ENCODE measurements around the gene EVI2B. TPM values are rescaled to one million over a fixed set of nuclear protein-coding genes. Genes with fewer than 3 reads are reported as not detected.

Gene EVI2B
- polyA plus RNA-seq, 3 donors, result 166 to 267 (median 262) TPM

DNA sequence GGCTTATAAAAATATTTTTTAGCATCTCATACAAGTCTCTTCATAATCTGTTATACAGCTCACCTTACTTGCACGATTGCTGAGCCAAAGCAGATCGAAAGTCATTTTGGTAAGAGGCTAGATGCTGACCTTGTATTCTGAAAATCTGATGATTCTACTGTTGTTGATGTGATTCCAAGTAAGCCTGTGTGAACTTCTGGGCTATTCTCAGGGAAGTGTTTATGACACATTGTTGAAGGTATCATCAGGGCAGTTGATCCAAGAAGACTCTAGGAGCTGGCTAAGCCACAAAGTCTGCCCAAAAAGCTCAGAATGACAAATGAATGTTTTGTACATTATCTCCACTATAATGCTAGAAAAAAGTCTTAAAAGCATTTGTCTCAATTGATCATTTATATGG, 32.8 kb downstream of the EVI2B start:
- Histone ChIP-seq H3K79me2 (ENCODE audit: insufficient read depth, low read length) (no peaks in the 10 kb centered on the region), H3K4me1 (ENCODE audit: control insufficient read depth in 1 of 2, insufficient read depth in 2 of 2, low read length in 2 of 2) (peaks cover 0 to under 1% of the 10 kb centered on the region in 2 donors), H3K9me3 (replicated peaks in 1 of 2; ENCODE audit: control insufficient read depth in 1 of 2, insufficient read depth in 1 of 2, low read length in 2 of 2) (no peaks in the 10 kb centered on the region), H2AFZ (ENCODE audit: insufficient read depth, low read depth, low read length, poor library complexity, severe bottlenecking) (no peak overlapping the region), H4K20me1 (ENCODE audit: insufficient read depth, low read length) (no peaks in the 10 kb centered on the region), H3K9ac (ENCODE audit: insufficient read depth, low read length, poor library complexity, severe bottlenecking) (no peak overlapping the region), H3K27ac (ENCODE audit: low read depth in 1 of 2, low read length in 2 of 2) (no peak overlapping the region), H3K4me2 (replicated peaks; ENCODE audit: extremely low read depth, low read length, poor library complexity, severe bottlenecking) (no peak overlapping the region), H3K36me3 (replicated peaks in 1 of 2; ENCODE audit: control insufficient read depth in 1 of 2, insufficient read depth in 2 of 2, low read length in 2 of 2) (no peaks in the 10 kb centered on the region), H3K27me3 (ENCODE audit: control insufficient read depth in 2 of 2, insufficient read depth in 2 of 2, low read length in 2 of 2) (no peaks in the 10 kb centered on the region), H3K4me3 (replicated peaks in 1 of 3; ENCODE audit: low read depth in 2 of 3, low read length in 3 of 3) (no peak overlapping the region)
- H3K4me1 Mint-ChIP-seq, result no peaks in the 10 kb centered on the region
- peaks cover 30 to 34% of the 10 kb centered on the region in 2 donors for H3K36me3 Mint-ChIP-seq
- H3K27me3 Mint-ChIP-seq (ENCODE audit: low read depth in 3 of 3), result no peaks in the 10 kb centered on the region
- H3K27ac Mint-ChIP-seq, result no peak overlapping the region
- intact Hi-C loops (cut with micrococcal nuclease), result no loop called here
- peaks cover 0 to 2% (median 0%) of the 10 kb centered on the region in 7 donors for H3K9me3 Mint-ChIP-seq
- no CpG with 5 or more reads among the region's 2 CpGs for WGBS (ENCODE audit: insufficient coverage)
- DNase-seq, result no peak
- H3K4me3 Mint-ChIP-seq, result no peak overlapping the region
- TF ChIP-seq CTCF (IDR thresholded peaks at IDR 0.05), result no peak

GRCh38 chr17:31279401-31279800, 34.5 kb downstream of the EVI2B start:
- Histone ChIP-seq H3K9ac (ENCODE audit: insufficient read depth, low read length, poor library complexity, severe bottlenecking) (no peak overlapping the region), H3K4me3 (replicated peaks in 1 of 3; ENCODE audit: low read depth in 2 of 3, low read length in 3 of 3) (no peak overlapping the region), H3K27me3 (ENCODE audit: control insufficient read depth in 2 of 2, insufficient read depth in 2 of 2, low read length in 2 of 2) (no peaks in the 10 kb centered on the region), H3K79me2 (ENCODE audit: insufficient read depth, low read length) (peaks cover 5% of the 10 kb centered on the region), H3K27ac (ENCODE audit: low read depth in 1 of 2, low read length in 2 of 2) (no peak overlapping the region), H3K36me3 (replicated peaks in 1 of 2; ENCODE audit: control insufficient read depth in 1 of 2, insufficient read depth in 2 of 2, low read length in 2 of 2) (no peaks in the 10 kb centered on the region), H2AFZ (ENCODE audit: insufficient read depth, low read depth, low read length, poor library complexity, severe bottlenecking) (no peak overlapping the region), H3K4me1 (ENCODE audit: control insufficient read depth in 1 of 2, insufficient read depth in 2 of 2, low read length in 2 of 2) (peaks cover 11 to 17% of the 10 kb centered on the region in 2 donors), H4K20me1 (ENCODE audit: insufficient read depth, low read length) (no peaks in the 10 kb centered on the region), H3K4me2 (replicated peaks; ENCODE audit: extremely low read depth, low read length, poor library complexity, severe bottlenecking) (no peak overlapping the region), H3K9me3 (replicated peaks in 1 of 2; ENCODE audit: control insufficient read depth in 1 of 2, insufficient read depth in 1 of 2, low read length in 2 of 2) (no peaks in the 10 kb centered on the region)
- Mint-ChIP-seq H3K36me3 (peaks cover 30 to 34% of the 10 kb centered on the region in 2 donors), H3K27me3 (ENCODE audit: low read depth in 3 of 3) (no peaks in the 10 kb centered on the region), H3K4me1 (peaks cover 13% of the 10 kb centered on the region), H3K4me3 (no peak overlapping the region), H3K27ac (no peak overlapping the region), H3K9me3 (peaks cover 0 to 2% (median 0%) of the 10 kb centered on the region in 7 donors)
- TF ChIP-seq CTCF (IDR thresholded peaks at IDR 0.05), result no peak
- intact Hi-C loops (cut with micrococcal nuclease), result loop anchor here in 1 of 2 donors (10.0 kb wide), 1 partner anchor 45 kb away; the partner anchor contains the start of gene EVI2A
- WGBS (ENCODE audit: insufficient coverage), result 100% methylated on average over 1 of the region's 2 CpGs
- no peak for DNase-seq

All from CD14-positive monocyte (primary cell).